GM12892 (cell line): ENCODE data around the gene LMF1.

Source experiments
- POLR2A ChIP-seq: IDR thresholded peaks from 2 replicates; pipeline ENCODE4 v1.6.1; 2011; ENCODE audit warnings: low read depth, low read length, control low read depth
- POLR2AphosphoS5 ChIP-seq: IDR thresholded peaks from 2 replicates; pipeline ENCODE4 v1.6.1; 2011; ENCODE audit warnings: low read depth, low read length, control low read depth
- TAF1 ChIP-seq: IDR thresholded peaks from 2 replicates; pipeline ENCODE4 v1.6.1; 2011; ENCODE audit warnings: low read depth, mild to moderate bottlenecking, control low read depth, low read length, borderline replicate concordance

DNA sequence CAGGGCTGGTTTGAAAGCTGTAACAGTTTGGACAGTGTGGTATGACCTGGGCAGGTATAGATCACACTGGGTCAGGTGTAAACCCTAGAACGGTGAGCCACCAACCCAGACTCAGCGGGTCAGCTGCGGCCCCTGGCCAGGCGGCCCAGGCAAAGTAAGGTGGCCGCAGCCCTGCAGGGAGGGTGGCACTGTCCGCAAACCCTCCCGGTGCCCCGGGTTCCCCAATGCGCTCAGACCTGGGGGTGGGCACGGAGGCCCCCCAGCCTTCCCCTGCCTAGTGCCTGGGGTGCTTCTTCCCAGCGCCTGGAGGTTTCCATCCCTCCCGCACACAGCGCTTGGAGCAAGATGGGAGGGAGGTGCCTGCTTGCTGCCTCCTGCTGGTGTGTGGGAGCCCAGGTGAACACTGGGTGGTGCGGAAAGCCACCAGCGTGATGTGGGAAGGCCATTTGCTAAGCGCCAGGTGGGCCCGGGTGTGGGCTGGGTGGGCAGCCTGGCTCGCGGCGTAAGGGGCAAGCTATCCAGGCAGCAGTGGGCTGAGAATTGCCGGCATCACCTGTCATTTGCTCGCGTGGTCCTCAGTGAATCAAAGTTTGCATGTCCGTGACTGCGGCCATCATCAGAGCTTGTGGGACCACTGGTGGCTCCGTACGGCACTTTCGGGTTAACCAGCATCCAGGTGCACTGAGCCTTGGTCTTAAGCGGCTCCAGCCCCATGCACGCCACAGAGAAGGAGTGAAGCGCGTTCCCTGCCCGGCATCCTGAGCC lies 122.9 kb downstream of the LMF1 start:
- TF ChIP-seq POLR2AphosphoS5 (no peak), POLR2A (no peak), TAF1 (no peak)
